DOHH2 (cell line): Measurements from ENCODE around the gene WWOX.

Experiments used
- H3F3A ChIP-seq: fragments of 200-600 bp; sonication (generic), shearing (Covaris generic); 2 replicates; pipeline ENCODE4 v1.6.0; 2016; ENCODE audit warnings: antibody characterized with exemption, mild to moderate bottlenecking; ENCODE audit not compliant: control insufficient read depth, insufficient read depth
- H3K27ac ChIP-seq: fragments of 200-600 bp; sonication (generic); 2 replicates; pipeline ENCODE4 v1.5.1; 2014; ENCODE audit warnings: low read depth, mild to moderate bottlenecking, low read length, moderate library complexity
- H3K27me3 ChIP-seq: fragments of 200-600 bp; sonication (generic); 2 replicates; pipeline ENCODE4 v1.6.1; 2014; ENCODE audit warnings: mild to moderate bottlenecking, low read length, mixed read lengths; ENCODE audit not compliant: control insufficient read depth
- H3K36me3 ChIP-seq: fragments of 200-600 bp; sonication (generic); 2 replicates; pipeline ENCODE4 v1.6.1; 2014; ENCODE audit warnings: mild to moderate bottlenecking, low read length, moderate library complexity, mixed read lengths; ENCODE audit not compliant: control insufficient read depth
- H3K4me1 ChIP-seq: fragments of 200-600 bp; sonication (generic); 2 replicates; pipeline ENCODE4 v1.6.1; 2014; ENCODE audit warnings: mild to moderate bottlenecking, low read length, mixed read lengths; ENCODE audit not compliant: control insufficient read depth
- H3K4me2 ChIP-seq: fragments of 200-600 bp; sonication (generic); 2 replicates; pipeline ENCODE4 v1.6.0; 2014; ENCODE audit warnings: mild to moderate bottlenecking, low read length, moderate library complexity
- H3K4me3 ChIP-seq: fragments of 200-600 bp; sonication (generic); 2 replicates; pipeline ENCODE4 v1.5.1; 2014; ENCODE audit warnings: mild to moderate bottlenecking, low read length, mixed read lengths
- H3K79me2 ChIP-seq: fragments of 200-600 bp; sonication (generic); 2 replicates; pipeline ENCODE4 v1.6.1; 2014; ENCODE audit warnings: mild to moderate bottlenecking, low read length, mixed read lengths; ENCODE audit not compliant: control insufficient read depth
- H3K9me2 ChIP-seq: fragments of 200-600 bp; sonication (generic); replicated peaks from 2 replicates; pipeline ENCODE4 v1.6.1; 2014; ENCODE audit warnings: mild to moderate bottlenecking, low read length, mixed read lengths; ENCODE audit not compliant: control insufficient read depth
- H3K9me3 ChIP-seq: fragments of 200-600 bp; sonication (generic); 2 replicates; pipeline ENCODE4 v1.6.1; 2014; ENCODE audit warnings: antibody characterized with exemption, low read length, mixed read lengths; ENCODE audit not compliant: control insufficient read depth, insufficient read depth
- H4K20me1 ChIP-seq: fragments of 200-600 bp; sonication (generic); 2 replicates; pipeline ENCODE4 v1.6.0; 2014; ENCODE audit warnings: low read depth, mild to moderate bottlenecking, antibody characterized with exemption, low read length, moderate library complexity; ENCODE audit not compliant: control insufficient read depth, insufficient read depth
- CTCF ChIP-seq: fragments of 200-600 bp; sonication (generic); IDR thresholded peaks from one replicate; pipeline ENCODE4 v1.5.1; 2014; ENCODE audit warnings: antibody characterized with exemption, mild to moderate bottlenecking, low read depth, low read length; ENCODE audit not compliant: poor library complexity, severe bottlenecking
- EZH2phosphoT487 ChIP-seq: fragments of 200-600 bp; sonication (generic); IDR thresholded peaks from 2 replicates; pipeline ENCODE4 v1.6.1; 2017; ENCODE audit warnings: borderline replicate concordance, mild to moderate bottlenecking, antibody characterized with exemption, low read length, moderate library complexity, mixed read lengths

The WWOX gene

GRCh38 chr16:78633551-78633950, 534.1 kb downstream of the WWOX start:
- H3K9me2 ChIP-seq, result no peaks in the 10 kb centered on the region
- H3K9me3 ChIP-seq, result no peaks in the 10 kb centered on the region
- H3K4me1 ChIP-seq, result no peaks in the 10 kb centered on the region
- H3K79me2 ChIP-seq, result no peaks in the 10 kb centered on the region
- no peaks in the 10 kb centered on the region for H3F3A ChIP-seq
- no peak overlapping the region for H3K27ac ChIP-seq
- TF ChIP-seq EZH2phosphoT487 (no peak), CTCF (no peak)
- H3K4me2 ChIP-seq, result no peak overlapping the region
- no peaks in the 10 kb centered on the region for H3K36me3 ChIP-seq
- no peaks in the 10 kb centered on the region for H3K27me3 ChIP-seq
- no peak overlapping the region for H3K4me3 ChIP-seq
- H4K20me1 ChIP-seq, result no peaks in the 10 kb centered on the region

- H4K20me1 ChIP-seq, result no peaks in the 10 kb centered on the region
- TF ChIP-seq CTCF, result no peak
- TF ChIP-seq EZH2phosphoT487, result no peak
- no peaks in the 10 kb centered on the region for H3K9me2 ChIP-seq
- H3K27ac ChIP-seq, result no peak overlapping the region
- no peaks in the 10 kb centered on the region for H3K36me3 ChIP-seq
- no peaks in the 10 kb centered on the region for H3K79me2 ChIP-seq
- H3K4me1 ChIP-seq, result no peaks in the 10 kb centered on the region
- no peaks in the 10 kb centered on the region for H3F3A ChIP-seq
- no peak overlapping the region for H3K4me2 ChIP-seq
- no peaks in the 10 kb centered on the region for H3K27me3 ChIP-seq
- no peak overlapping the region for H3K4me3 ChIP-seq
- H3K9me3 ChIP-seq, result no peaks in the 10 kb centered on the region
These were observed 536.4 kb downstream of the WWOX start for GRCh38 chr16:78635807-78636206.

- H3K36me3 ChIP-seq, result no peaks in the 10 kb centered on the region
- H3K27ac ChIP-seq, result no peak overlapping the region
- no peaks in the 10 kb centered on the region for H3K4me1 ChIP-seq
- H3K4me2 ChIP-seq, result no peak overlapping the region
- peaks cover 5% of the 10 kb centered on the region; the same call in 1 of the 2 replicates for H3K27me3 ChIP-seq
- no peaks in the 10 kb centered on the region for H3K79me2 ChIP-seq
- no peaks in the 10 kb centered on the region for H3K9me2 ChIP-seq
- H3F3A ChIP-seq, result no peaks in the 10 kb centered on the region
- no peaks in the 10 kb centered on the region for H3K9me3 ChIP-seq
- TF ChIP-seq CTCF (no peak), EZH2phosphoT487 (no peak)
- H3K4me3 ChIP-seq, result no peak overlapping the region
- no peaks in the 10 kb centered on the region for H4K20me1 ChIP-seq
These were observed 538.9 kb downstream of the WWOX start for GRCh38 chr16:78638371-78638770.

GRCh38 chr16:78639775-78640174, 540.3 kb downstream of the WWOX start:
- Histone ChIP-seq H3K36me3 (no peaks in the 10 kb centered on the region), H3K4me1 (no peaks in the 10 kb centered on the region), H3K4me2 (no peak overlapping the region), H3K9me3 (no peaks in the 10 kb centered on the region), H3K4me3 (no peak overlapping the region), H3K9me2 (no peaks in the 10 kb centered on the region), H3K27me3 (peaks cover 5% of the 10 kb centered on the region; the same call in 1 of the 2 replicates), H4K20me1 (no peaks in the 10 kb centered on the region), H3K79me2 (no peaks in the 10 kb centered on the region), H3K27ac (no peak overlapping the region), H3F3A (no peaks in the 10 kb centered on the region)
- TF ChIP-seq EZH2phosphoT487 (no peak), CTCF (no peak)
